Nephron (organoid): ENCODE measurements around the gene CXorf66.

ENCODE experiments used
- H3K27ac Mint-ChIP-seq, 3 experiments: 2 replicates each; pipeline ENCODE4 v1.8.0; 2020; ENCODE audit warnings: mixed read lengths in 3 of 3, mild to moderate bottlenecking in 2 of 3, moderate library complexity in 1 of 3
- H3K27me3 Mint-ChIP-seq: 2 replicates; pipeline ENCODE4 v1.8.0; 2021; ENCODE audit warnings: low read depth, mild to moderate bottlenecking, moderate library complexity, mixed read lengths
- H3K36me3 Mint-ChIP-seq: 2 replicates; pipeline ENCODE4 v1.8.0; 2020; ENCODE audit warnings: low read depth, mixed read lengths
- H3K4me1 Mint-ChIP-seq: 2 replicates; pipeline ENCODE4 v1.8.0; 2020; ENCODE audit warnings: mixed read lengths
- H3K4me3 Mint-ChIP-seq, 3 experiments: 2 replicates each; pipeline ENCODE4 v1.8.0; 2020; ENCODE audit warnings: mild to moderate bottlenecking in 3 of 3, mixed read lengths in 3 of 3, moderate library complexity in 2 of 3
- H3K9me3 Mint-ChIP-seq: 2 replicates; pipeline ENCODE4 v1.8.0; 2020; ENCODE audit warnings: mixed read lengths
- TF ChIP-seq, protein P1 (sequence below), 3 experiments: fragments of 200-600 bp; sonication (generic); IDR thresholded peaks; one replicate each; pipeline ENCODE4 v1.5.0; 2021; ENCODE audit warnings: antibody characterized with exemption in 3 of 3; ENCODE audit not compliant: unreplicated experiment in 3 of 3

Gene CXorf66

GRCh38 chrX:139905743-139906142, 59.6 kb downstream of the CXorf66 start:
- H3K9me3 Mint-ChIP-seq, result no peaks in the 10 kb centered on the region
- TF ChIP-seq, protein P1, sequence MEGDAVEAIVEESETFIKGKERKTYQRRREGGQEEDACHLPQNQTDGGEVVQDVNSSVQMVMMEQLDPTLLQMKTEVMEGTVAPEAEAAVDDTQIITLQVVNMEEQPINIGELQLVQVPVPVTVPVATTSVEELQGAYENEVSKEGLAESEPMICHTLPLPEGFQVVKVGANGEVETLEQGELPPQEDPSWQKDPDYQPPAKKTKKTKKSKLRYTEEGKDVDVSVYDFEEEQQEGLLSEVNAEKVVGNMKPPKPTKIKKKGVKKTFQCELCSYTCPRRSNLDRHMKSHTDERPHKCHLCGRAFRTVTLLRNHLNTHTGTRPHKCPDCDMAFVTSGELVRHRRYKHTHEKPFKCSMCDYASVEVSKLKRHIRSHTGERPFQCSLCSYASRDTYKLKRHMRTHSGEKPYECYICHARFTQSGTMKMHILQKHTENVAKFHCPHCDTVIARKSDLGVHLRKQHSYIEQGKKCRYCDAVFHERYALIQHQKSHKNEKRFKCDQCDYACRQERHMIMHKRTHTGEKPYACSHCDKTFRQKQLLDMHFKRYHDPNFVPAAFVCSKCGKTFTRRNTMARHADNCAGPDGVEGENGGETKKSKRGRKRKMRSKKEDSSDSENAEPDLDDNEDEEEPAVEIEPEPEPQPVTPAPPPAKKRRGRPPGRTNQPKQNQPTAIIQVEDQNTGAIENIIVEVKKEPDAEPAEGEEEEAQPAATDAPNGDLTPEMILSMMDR (IDR thresholded peaks at IDR 0.05; ENCODE audit: unreplicated experiment in 3 of 3), result no peak
- no peak overlapping the region for H3K27ac Mint-ChIP-seq
- no peaks in the 10 kb centered on the region for H3K4me1 Mint-ChIP-seq
- H3K36me3 Mint-ChIP-seq, result no peaks in the 10 kb centered on the region
- H3K27me3 Mint-ChIP-seq, result no peaks in the 10 kb centered on the region
- H3K4me3 Mint-ChIP-seq, result no peak overlapping the region
